ENCODE data around the gene BMP10.

BMP10 gene

DNA sequence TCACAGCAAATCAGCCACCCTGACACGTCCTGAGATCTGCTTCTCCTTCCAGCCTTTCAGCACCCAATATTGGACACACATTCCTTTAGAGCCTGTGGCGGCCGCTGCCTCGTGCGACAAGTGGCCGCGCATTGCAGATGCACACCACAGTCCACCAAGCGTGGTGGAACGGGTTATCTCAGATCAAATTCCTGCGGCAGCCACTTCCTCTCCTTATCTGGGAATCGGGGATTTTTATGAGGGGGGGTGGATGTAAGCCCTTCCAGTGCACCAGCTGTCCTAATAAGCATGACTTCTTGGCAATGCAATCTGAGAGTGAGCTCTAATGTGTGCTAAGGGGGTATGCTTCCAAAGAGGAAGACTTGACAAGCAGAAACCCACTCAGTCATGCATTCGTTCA, 18.3 kb upstream of the BMP10 start:
- DNase-seq: no peak

GRCh38 chr2:68889021-68889420, 17.8 kb upstream of the BMP10 start:
- DNase-seq: no peak

GRCh38 chr2:68888038-68888704, 17.0 kb upstream of the BMP10 start:
- no peak for DNase-seq

GRCh38 chr2:68885811-68886075, 14.5 kb upstream of the BMP10 start:
- DNase-seq: no peak

- no peak for DNase-seq
Measured at GRCh38 chr2:68885074-68885810, 14.0 kb upstream of the BMP10 start.

DNA sequence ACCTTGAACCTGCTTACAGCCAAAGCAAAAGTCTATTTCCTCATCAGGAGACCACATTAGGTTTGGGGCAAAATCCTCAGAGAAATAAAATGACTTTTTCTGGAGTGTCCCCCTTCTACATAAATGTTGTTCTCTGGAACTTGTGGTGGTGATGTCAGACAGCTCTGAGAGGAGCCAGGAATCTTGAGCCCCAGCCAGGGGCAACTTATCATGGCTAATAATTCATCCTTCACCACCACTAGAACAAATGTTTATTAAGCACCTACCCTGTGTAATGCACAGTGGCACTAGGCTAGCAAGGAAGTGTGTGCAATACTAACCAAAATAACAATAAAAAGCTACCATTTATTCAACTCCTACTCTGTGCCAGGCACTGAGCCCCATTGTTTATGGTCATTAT, 9.0 kb upstream of the BMP10 start:
- DNase-seq: no peak

DNA sequence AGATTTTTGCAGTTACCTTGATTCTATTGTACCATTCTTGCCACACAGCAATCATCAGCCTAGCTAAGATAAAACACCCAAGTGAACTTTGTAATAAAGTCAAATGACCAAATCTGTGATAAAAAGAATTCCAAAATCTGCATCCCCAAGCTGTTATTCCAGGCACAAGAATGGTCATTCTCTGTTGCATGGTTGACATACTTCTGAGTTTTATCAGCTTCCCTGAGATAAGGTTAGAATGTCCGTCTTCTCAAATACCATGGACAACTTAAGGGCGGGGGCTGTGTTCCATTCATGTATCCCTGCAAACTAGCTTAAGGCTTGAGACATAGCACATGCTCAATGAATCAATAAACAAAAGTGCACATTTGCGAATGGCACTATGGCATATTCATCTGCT, 8.1 kb upstream of the BMP10 start:
- no peak for DNase-seq

GRCh38 chr2:68878753-68879152, 7.6 kb upstream of the BMP10 start:
- no peak for DNase-seq

DNA sequence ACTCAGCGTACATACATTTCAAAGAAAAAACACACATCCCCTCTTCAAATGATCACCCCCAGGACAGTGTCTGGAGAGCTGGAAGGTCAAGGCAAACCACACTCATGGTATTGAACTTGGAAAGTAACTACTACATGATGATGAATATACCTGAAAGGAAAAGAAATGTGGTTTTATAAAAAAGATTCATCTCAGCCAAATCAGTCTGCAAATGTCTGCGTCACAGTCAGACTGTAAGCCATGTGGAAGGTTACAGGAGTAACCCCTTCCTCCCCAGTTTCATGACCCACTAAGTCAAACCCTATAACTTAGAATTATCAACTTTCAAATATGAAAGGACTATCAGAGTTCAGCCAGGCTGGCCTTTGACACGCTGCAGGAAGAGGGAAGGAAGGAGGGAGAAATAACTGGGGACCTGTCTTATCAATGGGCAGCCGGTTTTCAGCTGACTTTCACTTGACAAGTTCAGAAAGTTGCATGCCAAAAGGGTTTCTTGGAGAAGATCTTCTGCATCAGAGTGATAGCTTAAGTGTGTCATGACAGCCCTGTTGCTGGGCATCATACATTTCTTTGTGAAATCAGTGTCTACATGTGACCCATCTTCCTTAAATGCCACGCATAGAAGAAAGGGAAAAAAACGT, 7.0 kb upstream of the BMP10 start:
- no peak for DNase-seq

DNA sequence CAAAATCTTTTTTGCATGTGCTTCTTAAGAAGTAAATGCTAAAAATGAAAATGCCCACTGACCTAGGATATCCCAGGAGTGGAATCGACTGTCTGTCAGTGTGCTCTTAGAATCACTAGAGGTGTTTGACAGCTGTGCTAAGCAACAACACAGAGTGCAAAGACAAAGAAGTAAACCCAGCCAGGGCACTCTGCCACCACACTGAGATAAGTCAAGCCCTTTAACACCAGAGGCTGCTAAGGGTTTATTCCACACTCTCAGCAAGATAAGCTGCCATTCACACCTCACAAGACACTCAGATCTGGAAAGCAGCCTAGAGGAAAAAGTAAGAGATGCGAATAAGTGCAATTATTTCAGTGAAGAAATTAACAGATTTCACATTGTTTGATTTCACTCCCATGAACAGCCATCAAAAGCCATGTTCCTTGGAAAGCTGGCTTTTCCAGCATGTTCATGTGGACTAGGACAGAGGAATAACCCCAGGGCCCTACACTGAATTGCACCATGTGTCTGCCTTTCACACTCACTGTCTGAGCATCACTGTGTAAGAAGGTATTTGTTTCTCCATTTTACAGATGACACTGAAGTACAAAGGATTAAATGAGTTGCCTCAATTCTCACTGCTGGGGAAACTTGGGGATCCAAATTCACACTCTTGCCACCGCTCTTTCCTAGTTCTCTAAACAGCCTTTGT, 6.0 kb upstream of the BMP10 start:
- DNase-seq: no peak

GRCh38 chr2:68870215-68870614, 982 bp downstream of the BMP10 start:
- DNase-seq: no peak

DNA sequence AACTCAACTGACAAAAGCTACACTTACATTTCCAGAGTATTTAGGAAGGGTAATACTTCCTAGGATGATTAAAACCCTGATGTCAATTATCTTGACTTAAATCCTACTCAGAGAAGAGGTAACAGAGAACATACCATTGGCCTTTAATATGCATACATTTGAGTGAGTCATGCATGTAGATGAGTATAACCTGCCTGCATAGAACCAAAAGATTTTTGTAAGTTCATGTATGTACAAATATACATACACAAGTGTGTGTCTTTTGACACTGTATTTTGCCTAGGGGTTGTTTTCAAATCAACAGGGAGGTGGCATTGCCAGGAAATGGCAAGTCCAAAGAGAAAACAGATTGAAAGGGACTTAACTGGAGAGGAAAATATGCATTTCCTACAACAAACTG, 6.1 kb downstream of the BMP10 start:
- DNase-seq: no peak

GRCh38 chr2:68863996-68864395, 7.2 kb downstream of the BMP10 start:
- DNase-seq: no peak

GRCh38 chr2:68862889-68863288, 8.3 kb downstream of the BMP10 start:
- DNase-seq: no peak

- no peak for DNase-seq
Measured at GRCh38 chr2:68861330-68861729, 9.9 kb downstream of the BMP10 start.

DNA sequence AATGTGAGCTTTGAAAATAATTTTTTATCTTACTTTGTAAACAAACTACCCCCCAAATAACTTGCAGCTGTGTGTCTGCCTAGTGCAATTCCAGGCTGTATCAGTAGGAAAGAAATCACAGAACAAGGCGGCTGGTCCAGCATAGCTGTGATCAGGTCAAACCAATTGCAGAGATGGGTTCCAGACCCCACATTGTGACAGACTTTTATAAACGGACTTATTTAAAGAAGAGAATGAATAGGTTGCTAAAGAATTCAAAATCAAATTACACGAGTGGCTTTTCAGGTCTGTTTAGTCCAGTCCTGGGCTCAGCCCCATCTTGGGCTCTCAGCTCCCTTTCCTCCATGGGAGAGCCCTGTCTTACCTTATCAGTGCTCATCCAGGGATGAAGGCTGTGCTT, 11.1 kb downstream of the BMP10 start:
- DNase-seq: no peak

GRCh38 chr2:68857855-68858456, 13.2 kb downstream of the BMP10 start:
- DNase-seq: no peak

- DNase-seq: no peak
Measured at GRCh38 chr2:68857202-68857845, 13.9 kb downstream of the BMP10 start.

DNA sequence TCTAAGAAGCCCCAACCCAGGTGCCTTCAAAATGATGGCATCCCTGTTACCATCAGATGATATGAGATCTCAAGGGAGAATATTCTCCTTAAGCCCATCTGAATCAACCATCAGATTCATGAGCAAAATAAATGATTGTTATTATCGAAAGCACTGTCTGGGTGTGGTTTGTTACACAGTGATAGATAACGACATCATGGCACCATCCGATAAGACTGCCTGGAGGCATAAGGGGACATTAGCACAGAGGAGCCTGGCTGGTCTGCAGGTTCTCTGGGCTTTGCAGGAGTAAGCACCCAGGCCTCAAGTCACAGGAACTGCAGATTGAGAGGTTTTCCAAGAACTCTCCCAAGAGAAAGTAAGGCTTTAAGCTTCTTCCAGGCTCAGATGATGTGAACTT, 15.6 kb downstream of the BMP10 start:
- no peak for DNase-seq

GRCh38 chr2:68854476-68854875, 16.7 kb downstream of the BMP10 start:
- DNase-seq: no peak

GRCh38 chr2:68853915-68854314, 17.3 kb downstream of the BMP10 start:
- DNase-seq: no peak

GRCh38 chr2:68853035-68853434, 18.2 kb downstream of the BMP10 start:
- no peak for DNase-seq

GRCh38 chr2:68850524-68850923, 20.7 kb downstream of the BMP10 start:
- DNase-seq: no peak

All from activated T-cell treated with anti-CD3 and anti-CD28 coated beads, Interleukin-2, amount 50 U/mL, for 48 hours (primary cell).